Right cardiac atrium (tissue), 5 donors: ENCODE measurements around the gene MSLN. TPM values are rescaled to one million over a fixed set of nuclear protein-coding genes. Genes with fewer than 3 reads are reported as not detected.
"Not testable (repeated sequence)": the region's sequence is repeated elsewhere in the genome, so short reads cannot be mapped to it uniquely, and the experiment has no call there.

ENCODE experiments used
- ATAC-seq, 2 donors: fragments of 200-7000 bp; cut with Tn5 transposase; one replicate each; pipeline versions ENCODE4 v1.8.0 to v1.9.1; 2020; ENCODE audit warnings: moderate library complexity in 2 of 2, mild to moderate bottlenecking in 1 of 2
- DNase-seq, 3 donors: peaks; one replicate each; pipeline ENCODE4 v3.0.0-alpha.2; 2020
- H3K27ac ChIP-seq: one replicate; pipeline ENCODE4 v1.5.1; 2013; ENCODE audit warnings: mild to moderate bottlenecking, low read length, control low read depth, moderate library complexity
- H3K27me3 ChIP-seq: one replicate; pipeline ENCODE4 v1.6.1; 2013; ENCODE audit not compliant: control insufficient read depth, insufficient read depth
- H3K4me1 ChIP-seq: one replicate; pipeline ENCODE4 v1.6.1; 2013; ENCODE audit warnings: low read length; ENCODE audit not compliant: control insufficient read depth, insufficient read depth
- H3K4me3 ChIP-seq: one replicate; pipeline ENCODE4 v1.5.1; 2013; ENCODE audit warnings: low read length, control low read depth
- H3K9me3 ChIP-seq: one replicate; pipeline ENCODE4 v1.6.1; 2013; ENCODE audit warnings: low read length; ENCODE audit not compliant: control insufficient read depth
- WGBS: extraction: QIAGEN DNeasy Blood & Tissue Kit; methylation state at CpG from one replicate; pipeline ENCODE4 v1.1.7; 2013; 5-methylcytosine and 5-hydroxymethylcytosine counted together
- intact Hi-C, 4 donors: fragments of 100-400 bp; cut with DNase I; formaldehyde crosslinking; loops; one replicate each; pipeline versions ENCODE4 v1.11.0 to v1.14.0; 2022 to 2023
- polyA plus RNA-seq: library from polyadenylated mRNA; stranded (reverse); fragments of 200-250 nt; gene quantifications from one replicate; pipeline ENCODE4 v1.2.3, GENCODE V29; 2013
- total RNA-seq, 4 donors: library from RNA; stranded (reverse); fragmentation: NEBNext Ultra II Directional; extraction: Animal tissue kit (Norgen Biotek cat#: 25700); gene quantifications; one replicate each; pipeline ENCODE4 v1.2.1, GENCODE V29; 2021
- donor health status: healthy with polysubstance abuse.
- donor health status: DM: no; HTN: yes; CAD: no.
- donor health status: DM: no; HTN: no; CAD: no.
- donor health status: DM: no; HTN: yes; CAD: no; lungs with severe emphysema.
- donor health status: DM: yes; HTN: yes; CAD: no.

MSLN gene
- total and polyA plus RNA-seq, 5 donors = 0.92 to 3.1 (median 1.0) TPM; not detected in 2

GRCh38 chr16:770411-770810 lies 9.9 kb downstream of the MSLN start:
- Histone ChIP-seq H3K9me3 (no peaks in the 10 kb centered on the region), H3K27ac (no peak overlapping the region), H3K4me3 (no peak overlapping the region), H3K4me1 (no peaks in the 10 kb centered on the region), H3K27me3 (no peaks in the 10 kb centered on the region)
- DNase-seq (peak in 2 of 3 donors; percentile 35 to 64), ATAC-seq (no peak)
- 69% methylated on average over 13 of the region's 13 CpGs for WGBS
- intact Hi-C loops = no loop called here

GRCh38 chr16:772959-773358 lies 12.4 kb downstream of the MSLN start:
- ATAC-seq = no peak
- intact Hi-C loops = no loop called here
- DNase-seq = peak in 1 of 3 donors; percentile 36
- Histone ChIP-seq H3K4me1 (no peaks in the 10 kb centered on the region), H3K9me3 (no peaks in the 10 kb centered on the region), H3K27ac (no peak overlapping the region), H3K27me3 (no peaks in the 10 kb centered on the region), H3K4me3 (no peak overlapping the region)
- 88% methylated on average over 18 of the region's 18 CpGs for whole genome bisulfite sequencing

- Histone ChIP-seq H3K4me3 (no peak overlapping the region), H3K27me3 (no peaks in the 10 kb centered on the region), H3K27ac (no peak overlapping the region), H3K9me3 (no peaks in the 10 kb centered on the region), H3K4me1 (no peaks in the 10 kb centered on the region)
- DNase-seq (peak in 2 of 3 donors; percentile 35 to 52), ATAC-seq (no peak)
- intact Hi-C loops = no loop called here
- WGBS = 80% methylated on average over 46 of the region's 46 CpGs
Measured at GRCh38 chr16:774086-775001, 13.8 kb downstream of the MSLN start.

GRCh38 chr16:775236-775796 lies 14.8 kb downstream of the MSLN start:
- peak in 1 of 3 donors; percentile 41 for DNase-seq
- no peaks in the 10 kb centered on the region for H3K9me3 ChIP-seq
- intact Hi-C loops = no loop called here
- WGBS = 80% methylated on average over 36 of the region's 36 CpGs
- H3K4me3 ChIP-seq = no peak overlapping the region
- no peaks in the 10 kb centered on the region for H3K27me3 ChIP-seq
- no peak overlapping the region for H3K27ac ChIP-seq
- no peaks in the 10 kb centered on the region for H3K4me1 ChIP-seq
- no peak for ATAC-seq

- 86% methylated on average over 10 of the region's 10 CpGs for WGBS
- H3K27ac ChIP-seq, H3K27me3 ChIP-seq, H3K9me3 ChIP-seq, H3K4me1 ChIP-seq, intact Hi-C loops, ATAC-seq, DNase-seq, H3K4me3 ChIP-seq: not testable (repeated sequence)
Measured at GRCh38 chr16:776298-776697, 15.8 kb downstream of the MSLN start.

GRCh38 chr16:776824-777223 lies 16.3 kb downstream of the MSLN start:
- ATAC-seq (no peak), DNase-seq (no peak)
- Histone ChIP-seq H3K27ac (no peak overlapping the region), H3K27me3 (no peaks in the 10 kb centered on the region), H3K9me3 (no peaks in the 10 kb centered on the region), H3K4me1 (no peaks in the 10 kb centered on the region), H3K4me3 (no peak overlapping the region)
- 92% methylated on average over 9 of the region's 9 CpGs for WGBS
- intact Hi-C loops = no loop called here

- no peaks in the 10 kb centered on the region for H3K27me3 ChIP-seq
Measured at GRCh38 chr16:777826-778225, 17.3 kb downstream of the MSLN start.

GRCh38 chr16:778447-778846 lies 17.9 kb downstream of the MSLN start:
- WGBS = 76% methylated on average over 11 of the region's 11 CpGs
- no peak overlapping the region for H3K4me3 ChIP-seq
- no peak overlapping the region for H3K27ac ChIP-seq
- no peak for ATAC-seq
- H3K27me3 ChIP-seq = no peaks in the 10 kb centered on the region
- H3K9me3 ChIP-seq = no peaks in the 10 kb centered on the region
- DNase-seq = no peak
- intact Hi-C loops = no loop called here
- H3K4me1 ChIP-seq = no peaks in the 10 kb centered on the region

More at GRCh38 chr16:777826-778225, 17.3 kb downstream of the MSLN start:
- Histone ChIP-seq H3K4me1 (no peaks in the 10 kb centered on the region), H3K27ac (no peak overlapping the region), H3K4me3 (no peak overlapping the region), H3K9me3 (no peaks in the 10 kb centered on the region)
- 24% methylated on average over 16 of the region's 16 CpGs for WGBS
- no peak for DNase-seq
- intact Hi-C loops = no loop called here
- ATAC-seq = no peak

- H3K27ac ChIP-seq = no peak overlapping the region
Measured at GRCh38 chr16:778909-779527, 18.5 kb downstream of the MSLN start.

GRCh38 chr16:779561-779960 lies 19.0 kb downstream of the MSLN start:
- Histone ChIP-seq H3K4me1 (no peaks in the 10 kb centered on the region), H3K4me3 (no peak overlapping the region), H3K9me3 (no peaks in the 10 kb centered on the region), H3K27ac (no peak overlapping the region), H3K27me3 (no peaks in the 10 kb centered on the region)
- no peak for ATAC-seq
- intact Hi-C loops = no loop called here
- DNase-seq = no peak
- WGBS = 64% methylated on average over 13 of the region's 13 CpGs

More at GRCh38 chr16:778909-779527, 18.5 kb downstream of the MSLN start:
- Histone ChIP-seq H3K4me3 (no peak overlapping the region), H3K4me1 (no peaks in the 10 kb centered on the region), H3K27me3 (no peaks in the 10 kb centered on the region), H3K9me3 (no peaks in the 10 kb centered on the region)
- intact Hi-C loops = no loop called here
- WGBS = 84% methylated on average over 6 of the region's 6 CpGs
- ATAC-seq (no peak), DNase-seq (no peak)

GRCh38 chr16:780296-780695 lies 19.8 kb downstream of the MSLN start:
- Histone ChIP-seq H3K4me1 (no peaks in the 10 kb centered on the region), H3K27ac (no peak overlapping the region), H3K27me3 (no peaks in the 10 kb centered on the region), H3K9me3 (no peaks in the 10 kb centered on the region), H3K4me3 (no peak overlapping the region)
- no peak for ATAC-seq
- DNase-seq = no peak
- 87% methylated on average over 16 of the region's 16 CpGs for WGBS
- intact Hi-C loops = loop anchor here in 1 of 4 donors (10.0 kb wide), 1 partner anchor 65 kb away; the partner anchor contains the start of gene METRN
